GM12874 (cell line): Measurements from ENCODE around the gene ZNF444.

Experiments
- TF ChIP-seq, protein P1 (sequence below): IDR thresholded peaks from 2 replicates; pipeline ENCODE4 v1.5.1; 2011; ENCODE audit warnings: low read depth, mild to moderate bottlenecking, control low read depth, low read length, moderate library complexity; ENCODE audit not compliant: insufficient read depth

The ZNF444 gene

DNA sequence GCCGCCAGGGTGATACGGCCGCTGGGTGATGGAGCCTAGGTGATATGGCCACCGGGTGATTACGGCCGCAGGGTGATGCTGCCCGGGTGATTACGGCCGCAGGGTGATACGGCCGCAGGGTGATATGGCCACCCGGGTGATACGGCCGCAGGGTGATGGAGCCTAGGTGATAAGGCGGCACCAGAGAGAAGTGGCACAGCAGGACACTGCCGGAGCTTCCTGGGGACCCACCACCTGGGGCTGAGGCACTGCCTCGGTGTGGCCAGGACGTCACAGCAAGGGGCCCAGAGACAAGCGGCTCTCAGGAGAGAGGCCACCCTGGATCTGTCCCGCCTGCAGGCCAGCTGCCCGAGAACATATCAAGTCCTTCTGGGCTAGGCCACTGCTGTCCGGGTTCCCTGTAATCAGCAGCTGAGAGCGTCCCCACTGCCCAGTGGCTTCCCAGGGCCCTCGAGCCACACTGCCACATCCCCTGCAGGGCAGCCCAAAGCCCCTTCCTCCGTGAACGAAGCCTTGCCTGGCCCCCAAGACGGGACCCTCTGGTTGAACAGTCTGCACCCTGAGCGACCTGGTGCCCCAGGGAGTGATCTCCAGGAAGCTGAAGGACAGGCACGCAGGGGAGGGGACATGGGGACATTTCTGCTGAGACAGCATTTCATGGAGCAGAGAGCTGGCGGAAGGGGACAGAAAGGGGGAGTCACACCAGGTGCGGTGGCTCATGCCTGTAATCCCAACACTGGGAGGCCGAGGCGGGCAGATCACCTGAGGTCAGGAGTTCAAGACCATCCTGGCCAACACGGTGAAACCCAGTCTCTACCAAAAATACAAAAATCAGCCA, 42.1 kb upstream of the ZNF444 start:
- TF ChIP-seq, protein P1, sequence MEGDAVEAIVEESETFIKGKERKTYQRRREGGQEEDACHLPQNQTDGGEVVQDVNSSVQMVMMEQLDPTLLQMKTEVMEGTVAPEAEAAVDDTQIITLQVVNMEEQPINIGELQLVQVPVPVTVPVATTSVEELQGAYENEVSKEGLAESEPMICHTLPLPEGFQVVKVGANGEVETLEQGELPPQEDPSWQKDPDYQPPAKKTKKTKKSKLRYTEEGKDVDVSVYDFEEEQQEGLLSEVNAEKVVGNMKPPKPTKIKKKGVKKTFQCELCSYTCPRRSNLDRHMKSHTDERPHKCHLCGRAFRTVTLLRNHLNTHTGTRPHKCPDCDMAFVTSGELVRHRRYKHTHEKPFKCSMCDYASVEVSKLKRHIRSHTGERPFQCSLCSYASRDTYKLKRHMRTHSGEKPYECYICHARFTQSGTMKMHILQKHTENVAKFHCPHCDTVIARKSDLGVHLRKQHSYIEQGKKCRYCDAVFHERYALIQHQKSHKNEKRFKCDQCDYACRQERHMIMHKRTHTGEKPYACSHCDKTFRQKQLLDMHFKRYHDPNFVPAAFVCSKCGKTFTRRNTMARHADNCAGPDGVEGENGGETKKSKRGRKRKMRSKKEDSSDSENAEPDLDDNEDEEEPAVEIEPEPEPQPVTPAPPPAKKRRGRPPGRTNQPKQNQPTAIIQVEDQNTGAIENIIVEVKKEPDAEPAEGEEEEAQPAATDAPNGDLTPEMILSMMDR, result no peak

DNA sequence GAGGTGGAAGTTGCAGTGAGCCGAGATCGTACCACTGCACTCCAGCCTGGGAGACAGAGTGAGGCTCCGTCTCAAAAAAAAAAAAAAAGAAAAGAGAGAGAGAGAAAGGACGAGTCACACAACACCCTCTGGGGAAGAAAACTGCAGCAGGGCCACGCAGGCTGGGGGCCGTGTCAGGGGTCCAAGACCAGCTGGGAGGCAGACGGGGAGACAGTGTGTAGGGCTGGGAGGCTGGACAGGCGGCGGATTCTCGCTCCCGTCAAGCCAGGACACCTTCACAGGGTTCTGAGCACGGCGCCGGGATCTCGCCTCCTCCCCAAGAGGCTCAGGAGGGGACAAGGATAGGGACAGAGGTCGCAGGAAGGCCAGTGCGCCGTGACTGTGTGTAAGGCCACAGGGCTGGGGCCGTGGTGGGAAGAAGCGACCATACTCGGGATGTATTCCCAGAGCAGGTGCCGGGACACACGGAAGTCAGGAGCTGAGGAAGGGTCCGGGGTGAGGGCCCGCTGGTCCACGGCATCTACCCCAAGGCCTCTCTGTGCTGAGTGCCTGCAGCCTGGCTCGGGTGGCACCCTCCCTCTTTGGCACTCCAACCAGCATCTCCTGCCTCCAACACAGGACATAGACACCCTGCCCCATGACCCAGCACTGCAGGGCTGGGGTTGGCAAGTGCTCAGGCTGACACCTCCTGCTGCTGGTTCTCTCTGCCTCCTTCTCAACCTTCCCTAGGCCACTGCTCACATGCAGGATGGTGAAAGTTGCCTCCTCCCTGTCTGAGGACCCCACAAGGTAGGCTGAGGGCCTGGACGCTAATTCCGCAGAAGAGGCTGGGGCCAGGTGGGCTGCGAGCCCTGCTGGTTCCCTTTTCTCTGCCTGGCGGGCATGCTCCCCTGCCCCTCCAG, 41.2 kb upstream of the ZNF444 start:
- TF ChIP-seq, protein P1, result no peak

DNA sequence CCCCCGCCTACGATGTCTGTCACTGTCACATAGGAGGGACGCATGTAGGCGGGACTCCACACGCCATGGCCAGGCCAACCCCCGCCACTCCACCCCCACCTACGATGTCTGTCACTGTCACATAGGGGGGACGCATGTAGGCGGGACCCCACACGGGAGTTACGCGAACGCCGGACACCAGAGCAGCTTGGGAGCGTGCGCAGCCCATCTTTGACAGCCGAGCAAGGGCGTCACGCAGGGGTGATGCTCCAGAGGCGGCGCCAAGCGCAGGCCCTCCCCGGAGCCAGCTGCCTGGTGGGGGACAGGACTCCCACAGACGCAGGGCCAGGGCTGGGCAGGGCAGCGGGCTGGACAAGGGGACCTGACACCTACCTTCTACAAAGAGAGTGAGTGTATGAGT, 40.0 kb upstream of the ZNF444 start:
- TF ChIP-seq, protein P1, result no peak

DNA sequence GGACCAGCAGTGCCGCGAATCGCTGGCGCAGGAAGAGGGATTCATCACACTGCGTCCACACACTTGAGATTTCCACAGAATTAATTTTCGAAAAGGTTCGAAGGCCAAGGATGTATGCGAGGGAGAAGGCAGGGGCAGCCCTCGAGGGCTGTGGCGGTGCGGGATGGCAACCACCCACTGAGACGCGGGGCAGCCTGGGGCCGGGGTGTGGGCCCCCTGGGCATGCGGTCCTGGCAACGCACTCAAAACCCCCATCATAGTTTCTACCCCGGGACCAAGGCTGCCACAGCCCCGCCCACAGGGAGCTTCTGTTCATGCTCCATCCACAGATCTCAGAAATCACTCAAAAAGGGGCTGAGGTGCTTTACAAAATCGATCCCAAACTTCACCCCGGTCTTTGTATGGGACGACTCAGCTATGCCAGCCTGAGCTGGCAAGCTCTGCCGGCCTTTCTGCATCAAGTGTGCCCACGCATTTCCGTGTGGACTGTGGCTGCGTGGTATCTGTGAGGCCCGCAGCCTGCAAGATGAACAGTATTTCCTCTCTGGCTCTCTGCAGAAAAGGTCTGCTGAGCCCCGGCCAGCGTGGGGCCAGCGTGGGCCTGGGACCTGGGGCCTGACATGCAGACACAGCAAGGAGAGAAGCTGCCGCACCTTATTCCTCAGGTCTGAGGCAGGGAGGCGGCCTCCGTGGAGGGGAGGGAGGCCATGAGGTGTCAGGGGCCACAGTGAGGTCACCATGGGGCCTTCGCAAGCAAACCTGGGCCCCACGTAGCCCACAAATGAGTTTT, 39.1 kb upstream of the ZNF444 start:
- TF ChIP-seq, protein P1, result no peak

DNA sequence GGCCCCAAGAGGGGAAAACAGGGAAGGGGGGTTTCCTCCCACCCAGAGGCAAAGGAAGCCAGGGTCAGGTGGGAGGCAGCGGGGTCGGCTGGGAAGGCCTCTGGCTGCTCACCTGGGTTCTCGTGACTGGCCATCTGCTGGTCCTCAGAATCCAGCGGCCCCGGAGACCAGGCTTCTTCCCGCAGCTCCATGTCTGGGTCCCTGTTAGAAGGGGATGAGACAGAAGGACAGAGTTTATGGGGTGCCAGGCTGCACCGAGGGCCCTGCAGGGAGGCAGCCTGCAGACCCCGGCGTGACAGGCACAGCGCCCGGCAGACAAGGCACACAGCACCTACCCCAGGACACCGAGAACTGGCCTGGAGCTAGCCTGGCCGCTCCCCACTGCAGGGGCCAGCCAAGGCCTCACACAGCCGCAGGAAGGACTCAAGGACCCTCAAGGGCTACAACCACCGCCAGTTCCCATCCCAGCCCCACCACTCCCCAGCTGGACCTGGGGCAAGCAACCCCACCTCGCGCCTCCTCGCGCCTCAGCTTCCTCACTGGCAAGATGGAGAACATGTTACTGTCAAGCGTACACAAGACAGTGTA, 38.0 kb upstream of the ZNF444 start:
- TF ChIP-seq, protein P1, result no peak

DNA sequence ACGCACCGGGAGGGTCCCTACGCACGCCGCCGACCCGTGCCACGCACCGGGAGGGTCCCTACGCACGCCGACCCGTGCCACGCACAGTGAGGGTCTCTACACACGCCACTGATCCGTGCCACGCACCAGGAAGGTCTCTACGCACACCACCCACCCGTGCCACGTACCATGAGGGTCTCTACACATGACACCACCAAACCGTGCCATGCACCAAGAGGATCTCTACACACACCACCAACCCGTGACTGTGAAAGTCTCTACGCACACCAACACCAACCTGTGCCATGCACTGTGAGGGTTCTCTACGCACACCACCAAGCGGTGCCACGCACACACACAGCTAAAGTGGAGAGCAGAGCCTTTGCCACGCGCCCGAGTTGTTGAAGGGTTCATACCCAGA, 36.7 kb upstream of the ZNF444 start:
- TF ChIP-seq, protein P1, result no peak
